ENCODE measurements around the gene GALNT10. TPM values are rescaled to one million over a fixed set of nuclear protein-coding genes. Genes with fewer than 3 reads are reported as not detected.

GALNT10 gene
- total RNA-seq, 2 donors from 2014 or later: 30.2 to 43.4 TPM

DNA sequence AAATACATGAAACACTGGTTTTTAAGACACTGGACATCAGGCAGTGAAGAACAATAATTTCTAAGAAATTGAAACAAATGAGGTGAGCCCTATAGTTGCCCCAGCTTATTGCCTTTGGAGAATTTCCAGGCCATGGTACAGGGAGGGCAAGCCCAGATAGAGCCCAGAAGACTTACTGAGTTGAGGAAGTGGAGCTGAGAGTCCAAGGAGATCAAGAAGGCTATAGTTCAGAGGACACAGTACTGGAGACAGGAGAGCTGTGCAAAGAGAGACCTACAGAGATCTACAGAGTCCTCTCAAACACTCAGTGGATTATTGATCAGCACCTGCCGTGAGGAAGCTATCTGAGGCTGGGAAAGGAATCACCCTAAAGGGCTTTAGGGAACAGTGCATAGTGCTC, 112.6 kb downstream of the GALNT10 start:
- no peak overlapping the region for H3K4me3 Mint-ChIP-seq
- no peaks in the 10 kb centered on the region for H3K27me3 ChIP-seq (ENCODE audit: control insufficient read depth, insufficient read depth, low read length, poor library complexity, severe bottlenecking)
- no peaks in the 10 kb centered on the region for H3K4me1 ChIP-seq (ENCODE audit: control insufficient read depth, insufficient read depth, low read length)
- no peak for DNase-seq
- no peak overlapping the region for H3K4me3 ChIP-seq (ENCODE audit: low read length)
- H3K9me3 Mint-ChIP-seq: peaks cover 17% of the 10 kb centered on the region
- H3K27ac ChIP-seq (ENCODE audit: low read depth, low read length): no peak overlapping the region
- H3K27ac Mint-ChIP-seq: no peak overlapping the region
- H3K27me3 Mint-ChIP-seq (ENCODE audit: insufficient read depth): no peaks in the 10 kb centered on the region
- no peak for TF ChIP-seq CTCF (conservative IDR thresholded peaks at IDR 0.05)
- peaks cover 36% of the 10 kb centered on the region for H3K9me3 ChIP-seq (ENCODE audit: control insufficient read depth, low read length)
- H3K9ac ChIP-seq (ENCODE audit: extremely low read depth, low read length, poor library complexity, severe bottlenecking): no peak overlapping the region
- H3K36me3 ChIP-seq (ENCODE audit: control insufficient read depth, insufficient read depth, low read length): peaks cover 78% of the 10 kb centered on the region
- WGBS, 2 experiments (ENCODE audit: insufficient coverage in 1 of 2, insufficient read length in 1 of 2): 80 to 100% methylated on average over 1 of the region's 1 CpG
- peaks cover 6% of the 10 kb centered on the region for H3K4me1 Mint-ChIP-seq
- H3K36me3 Mint-ChIP-seq (ENCODE audit: low read depth): peaks cover 35% of the 10 kb centered on the region

GRCh38 chr5:154308443-154309370, 118.2 kb downstream of the GALNT10 start:
- Histone ChIP-seq H3K4me1 (ENCODE audit: control insufficient read depth, insufficient read depth, low read length) (peaks cover 11% of the 10 kb centered on the region), H3K27me3 (ENCODE audit: control insufficient read depth, insufficient read depth, low read length, poor library complexity, severe bottlenecking) (no peaks in the 10 kb centered on the region), H3K9me3 (ENCODE audit: control insufficient read depth, low read length) (peaks cover 28% of the 10 kb centered on the region), H3K27ac (ENCODE audit: low read depth, low read length) (no peak overlapping the region), H3K36me3 (ENCODE audit: control insufficient read depth, insufficient read depth, low read length) (peaks cover 31% of the 10 kb centered on the region), H3K9ac (ENCODE audit: extremely low read depth, low read length, poor library complexity, severe bottlenecking) (no peak overlapping the region), H3K4me3 (ENCODE audit: low read length) (no peak overlapping the region)
- Mint-ChIP-seq H3K27ac (no peak overlapping the region), H3K36me3 (ENCODE audit: low read depth) (peaks cover 21% of the 10 kb centered on the region), H3K4me3 (no peak overlapping the region), H3K27me3 (ENCODE audit: insufficient read depth) (no peaks in the 10 kb centered on the region), H3K4me1 (peaks cover 26% of the 10 kb centered on the region), H3K9me3 (peaks cover 17% of the 10 kb centered on the region)
- TF ChIP-seq CTCF (conservative IDR thresholded peaks at IDR 0.05): no peak
- DNase-seq: no peak
- WGBS, 2 experiments (ENCODE audit: insufficient coverage in 1 of 2, insufficient read length in 1 of 2): 87 to 94% methylated on average over 5 to 7 of the region's 7 CpGs

GRCh38 chr5:154309371-154309745, 118.8 kb downstream of the GALNT10 start:
- H3K27ac ChIP-seq (ENCODE audit: low read depth, low read length): no peak overlapping the region
- no peak for TF ChIP-seq CTCF (conservative IDR thresholded peaks at IDR 0.05)
- H3K9ac ChIP-seq (ENCODE audit: extremely low read depth, low read length, poor library complexity, severe bottlenecking): no peak overlapping the region
- no peak overlapping the region for H3K4me3 Mint-ChIP-seq
- H3K9me3 Mint-ChIP-seq: peaks cover 14% of the 10 kb centered on the region
- H3K4me1 ChIP-seq (ENCODE audit: control insufficient read depth, insufficient read depth, low read length): peaks cover 11% of the 10 kb centered on the region
- peaks cover 26% of the 10 kb centered on the region for H3K4me1 Mint-ChIP-seq
- H3K27me3 ChIP-seq (ENCODE audit: control insufficient read depth, insufficient read depth, low read length, poor library complexity, severe bottlenecking): no peaks in the 10 kb centered on the region
- peaks cover 22% of the 10 kb centered on the region for H3K9me3 ChIP-seq (ENCODE audit: control insufficient read depth, low read length)
- peaks cover 28% of the 10 kb centered on the region for H3K36me3 ChIP-seq (ENCODE audit: control insufficient read depth, insufficient read depth, low read length)
- 71 to 98% methylated on average over 1 of the region's 1 CpG for WGBS, 2 experiments (ENCODE audit: insufficient coverage in 1 of 2, insufficient read length in 1 of 2)
- H3K4me3 ChIP-seq (ENCODE audit: low read length): no peak overlapping the region
- H3K27me3 Mint-ChIP-seq (ENCODE audit: insufficient read depth): no peaks in the 10 kb centered on the region
- no peak overlapping the region for H3K27ac Mint-ChIP-seq
- no peak for DNase-seq
- H3K36me3 Mint-ChIP-seq (ENCODE audit: low read depth): peaks cover 15% of the 10 kb centered on the region

Measured in endodermal cell (in vitro differentiated cells).